HEK293 (cell line): ENCODE measurements around the gene IFNGR1.

Source experiments
- CTCF ChIA-PET: fragments of 350-600 bp; formaldehyde crosslinking; extraction: SDS; loops from one replicate; lab custom pipeline; 2021; ENCODE audit warnings: antibody characterized with exemption; lab: Yijun Ruan, JAX
- POLR2A ChIA-PET: fragments of 300-600 bp; formaldehyde crosslinking; extraction: SDS; loops from one replicate; lab custom pipeline; 2020; ENCODE audit warnings: antibody characterized with exemption, inconsistent platforms; lab: Yijun Ruan, JAX
- H3K27ac ChIP-seq: fragments of 200-500 bp; sonication (Bioruptor generic); 2 replicates; pipeline ENCODE4 v1.5.1; 2014; ENCODE audit warnings: low read depth, low read length, control low read depth, inconsistent platforms; ENCODE audit errors: extremely low read depth
- H3K36me3 ChIP-seq, 2 experiments: fragments of 200-500 bp in 1 of 2; sonication (Bioruptor generic) in 1 of 2; 1 replicate in 1 of 2; 2 replicates in 1 of 2; pipeline ENCODE4 v1.5.1; 2014 to 2017; ENCODE audit warnings: inconsistent platforms in 2 of 2, low read length in 2 of 2; ENCODE audit not compliant: control insufficient read depth in 2 of 2, insufficient read depth in 1 of 2
- H3K4me1 ChIP-seq: fragments of 200-500 bp; sonication (Bioruptor generic); 2 replicates; pipeline ENCODE4 v1.5.1; 2014; ENCODE audit warnings: mild to moderate bottlenecking, low read length, inconsistent platforms; ENCODE audit not compliant: control insufficient read depth, insufficient read depth
- H3K4me3 ChIP-seq: 2 replicates; pipeline ENCODE4 v1.5.1; 2011; ENCODE audit warnings: low read depth, mild to moderate bottlenecking, control low read depth, low read length, moderate library complexity
- H3K9me3 ChIP-seq: fragments of 200-500 bp; sonication (Bioruptor generic); 2 replicates; pipeline ENCODE4 v1.5.1; 2014; ENCODE audit warnings: low read depth, low read length, inconsistent platforms; ENCODE audit not compliant: control insufficient read depth, insufficient read depth
- OVOL3 ChIP-seq: fragments of 450-650 bp; formaldehyde crosslinking; IDR thresholded peaks from 2 replicates; pipeline ENCODE4 v1.5.1; 2016; ENCODE audit warnings: missing biosample characterization, missing genetic modification characterization
- PATZ1 ChIP-seq: fragments of 450-650 bp; formaldehyde crosslinking; IDR thresholded peaks from 2 replicates; pipeline ENCODE4 v1.5.1; 2016; ENCODE audit warnings: missing biosample characterization, missing genetic modification characterization
- PRDM1 ChIP-seq: fragments of 450-650 bp; formaldehyde crosslinking; IDR thresholded peaks from 2 replicates; pipeline ENCODE4; 2016; ENCODE audit warnings: missing biosample characterization, missing genetic modification characterization
- SCRT2 ChIP-seq: fragments of 450-650 bp; formaldehyde crosslinking; IDR thresholded peaks from 2 replicates; pipeline ENCODE4 v1.5.1; 2016; ENCODE audit warnings: missing biosample characterization, missing genetic modification characterization
- TCF7L2 ChIP-seq: IDR thresholded peaks from 2 replicates; pipeline ENCODE4 v1.6.1; 2011; ENCODE audit warnings: low read depth, mild to moderate bottlenecking, inconsistent platforms, low read length, moderate library complexity, borderline replicate concordance
- ZBTB20 ChIP-seq: fragments of 450-650 bp; formaldehyde crosslinking; IDR thresholded peaks from 2 replicates; pipeline ENCODE4 v1.5.1; 2016; ENCODE audit warnings: missing biosample characterization, missing genetic modification characterization
- ZBTB49 ChIP-seq: fragments of 450-650 bp; formaldehyde crosslinking; IDR thresholded peaks from 2 replicates; pipeline ENCODE4 v1.5.1; 2016; ENCODE audit warnings: missing biosample characterization, missing genetic modification characterization, low read depth
- ZFP69B ChIP-seq: fragments of 450-650 bp; formaldehyde crosslinking; IDR thresholded peaks from 2 replicates; pipeline ENCODE4 v1.5.1; 2016; ENCODE audit warnings: missing biosample characterization, missing genetic modification characterization
- ZNF133 ChIP-seq: fragments of 450-650 bp; formaldehyde crosslinking; IDR thresholded peaks from 2 replicates; pipeline ENCODE4 v1.5.1; 2016; ENCODE audit warnings: missing biosample characterization, missing genetic modification characterization
- ZNF274 ChIP-seq, 2 experiments: fragments of 200-500 bp in 1 of 2; fragments of 450-650 bp in 1 of 2; sonication (Bioruptor generic) in 1 of 2; formaldehyde crosslinking in 1 of 2; IDR thresholded peaks; 2 replicates each; pipeline versions ENCODE4 v1.5.1 to v1.6.1; 2014 to 2016; ENCODE audit warnings: borderline replicate concordance in 1 of 2, inconsistent platforms in 1 of 2, low read length in 1 of 2, missing biosample characterization in 1 of 2, missing genetic modification characterization in 1 of 2
- ZNF302 ChIP-seq: fragments of 450-650 bp; formaldehyde crosslinking; IDR thresholded peaks from 2 replicates; pipeline ENCODE4 v1.5.1; 2016; ENCODE audit warnings: missing biosample characterization, missing genetic modification characterization, low read depth
- ZNF416 ChIP-seq: fragments of 450-650 bp; formaldehyde crosslinking; IDR thresholded peaks from 2 replicates; pipeline ENCODE4 v1.5.1; 2016; ENCODE audit warnings: missing biosample characterization, missing genetic modification characterization
- ZNF426 ChIP-seq: fragments of 450-650 bp; formaldehyde crosslinking; IDR thresholded peaks from 2 replicates; pipeline ENCODE4 v1.5.1; 2017; ENCODE audit warnings: missing biosample characterization, missing genetic modification characterization, mild to moderate bottlenecking, inconsistent platforms, moderate library complexity
- ZNF501 ChIP-seq: fragments of 450-650 bp; formaldehyde crosslinking; IDR thresholded peaks from 2 replicates; pipeline ENCODE4 v1.5.1; 2016; ENCODE audit warnings: missing biosample characterization, missing genetic modification characterization
- ZNF560 ChIP-seq: fragments of 450-650 bp; formaldehyde crosslinking; IDR thresholded peaks from 2 replicates; pipeline ENCODE4 v1.5.1; 2017; ENCODE audit warnings: missing biosample characterization, missing genetic modification characterization, borderline replicate concordance
- ZNF580 ChIP-seq: fragments of 450-650 bp; formaldehyde crosslinking; IDR thresholded peaks from 2 replicates; pipeline ENCODE4 v1.5.1; 2016; ENCODE audit warnings: missing biosample characterization, missing genetic modification characterization
- ZNF624 ChIP-seq: fragments of 450-650 bp; formaldehyde crosslinking; IDR thresholded peaks from 2 replicates; pipeline ENCODE4 v1.5.1; 2017; ENCODE audit warnings: missing biosample characterization, missing genetic modification characterization
- TF ChIP-seq, protein P1 (sequence below): fragments of 450-650 bp; formaldehyde crosslinking; IDR thresholded peaks from 2 replicates; pipeline ENCODE4 v1.5.1; 2016; ENCODE audit warnings: missing biosample characterization, missing genetic modification characterization
- TF ChIP-seq, protein P2 (sequence below): fragments of 450-650 bp; formaldehyde crosslinking; IDR thresholded peaks from 2 replicates; pipeline ENCODE4 v1.5.1; 2017; ENCODE audit warnings: missing biosample characterization, missing genetic modification characterization
- TF ChIP-seq, protein P3 (sequence below): fragments of 450-650 bp; formaldehyde crosslinking; IDR thresholded peaks from 2 replicates; pipeline ENCODE4 v1.5.1; 2016; ENCODE audit warnings: missing biosample characterization, missing genetic modification characterization

Gene IFNGR1

GRCh38 chr6:137224799-137225198 is 5.6 kb upstream of the IFNGR1 start (continued):
- TF ChIP-seq ZFP69B (tag by site-specific recombination), result no peak
- TF ChIP-seq ZNF624, result no peak

DNA sequence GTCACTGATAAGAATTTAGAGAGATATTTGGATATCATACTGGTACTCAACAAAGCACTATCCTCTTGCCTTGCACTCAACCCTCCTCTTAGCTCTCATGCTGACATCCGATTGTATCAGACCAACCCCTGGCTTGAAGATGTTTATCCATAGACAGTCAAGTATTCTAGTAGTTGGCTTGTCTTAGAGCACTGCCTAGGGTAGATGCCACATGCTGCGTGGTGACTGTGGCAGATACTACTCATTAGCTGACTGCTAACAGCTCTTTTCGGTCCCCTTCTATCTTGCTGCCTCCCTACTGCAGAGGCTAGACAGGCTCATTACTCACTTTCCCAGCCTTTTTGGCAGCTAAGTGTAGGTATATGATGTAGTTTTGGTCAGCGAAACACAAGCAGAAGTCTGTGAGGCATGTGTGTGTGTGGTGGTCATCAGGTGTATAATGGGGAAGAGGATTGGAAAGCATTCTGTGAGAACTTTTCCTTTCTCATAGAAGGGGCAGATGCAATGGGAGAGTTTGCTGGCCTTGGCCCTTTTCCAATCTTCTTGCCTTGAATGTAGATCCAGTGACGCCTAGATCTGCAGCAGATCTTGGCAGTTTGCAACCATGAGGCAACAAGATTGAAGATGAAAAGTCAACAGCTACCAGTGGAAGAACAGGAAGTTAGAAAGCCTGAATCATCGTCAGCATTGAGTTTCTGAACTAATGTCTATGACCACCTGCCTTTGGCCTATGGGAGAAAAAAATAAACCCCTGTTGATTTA is 4.4 kb upstream of the IFNGR1 start:
- ChIA-PET POLR2A (no interaction called here), CTCF (interaction anchor here (0.5 kb wide), 1 partner anchor 11 kb away, joined by 3 read pairs; no protein-coding TSS in a partner anchor)
- Histone ChIP-seq H3K4me3 (no peak overlapping the region), H3K36me3 (no peaks in the 10 kb centered on the region), H3K4me1 (no peaks in the 10 kb centered on the region), H3K9me3 (no peaks in the 10 kb centered on the region), H3K27ac (no peak overlapping the region)
- TF ChIP-seq PRDM1 (no peak), ZNF580 (tag by site-specific recombination) (no peak), PATZ1 (no peak), TCF7L2 (no peak), ZBTB20 (tag by site-specific recombination) (no peak), ZNF501 (tag by site-specific recombination) (no peak), ZNF426 (tag by site-specific recombination) (no peak), ZNF560 (no peak), ZNF416 (no peak), ZNF624 (no peak), ZNF302 (no peak), ZNF274 (IDR thresholded peaks at IDR 0.05; ENCODE audit: low read length) (no peak), ZNF274 (tag by site-specific recombination; IDR thresholded peaks at IDR 0.05; ENCODE audit: borderline replicate concordance) (no peak)
- TF ChIP-seq, protein P1, sequence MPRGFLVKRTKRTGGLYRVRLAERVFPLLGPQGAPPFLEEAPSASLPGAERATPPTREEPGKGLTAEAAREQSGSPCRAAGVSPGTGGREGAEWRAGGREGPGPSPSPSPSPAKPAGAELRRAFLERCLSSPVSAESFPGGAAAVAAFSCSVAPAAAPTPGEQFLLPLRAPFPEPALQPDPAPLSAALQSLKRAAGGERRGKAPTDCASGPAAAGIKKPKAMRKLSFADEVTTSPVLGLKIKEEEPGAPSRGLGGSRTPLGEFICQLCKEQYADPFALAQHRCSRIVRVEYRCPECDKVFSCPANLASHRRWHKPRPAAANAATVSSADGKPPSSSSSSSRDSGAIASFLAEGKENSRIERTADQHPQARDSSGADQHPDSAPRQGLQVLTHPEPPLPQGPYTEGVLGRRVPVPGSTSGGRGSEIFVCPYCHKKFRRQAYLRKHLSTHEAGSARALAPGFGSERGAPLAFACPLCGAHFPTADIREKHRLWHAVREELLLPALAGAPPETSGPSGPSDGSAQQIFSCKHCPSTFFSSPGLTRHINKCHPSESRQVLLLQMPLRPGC (tag by site-specific recombination), result no peak
- TF ChIP-seq, protein P2, sequence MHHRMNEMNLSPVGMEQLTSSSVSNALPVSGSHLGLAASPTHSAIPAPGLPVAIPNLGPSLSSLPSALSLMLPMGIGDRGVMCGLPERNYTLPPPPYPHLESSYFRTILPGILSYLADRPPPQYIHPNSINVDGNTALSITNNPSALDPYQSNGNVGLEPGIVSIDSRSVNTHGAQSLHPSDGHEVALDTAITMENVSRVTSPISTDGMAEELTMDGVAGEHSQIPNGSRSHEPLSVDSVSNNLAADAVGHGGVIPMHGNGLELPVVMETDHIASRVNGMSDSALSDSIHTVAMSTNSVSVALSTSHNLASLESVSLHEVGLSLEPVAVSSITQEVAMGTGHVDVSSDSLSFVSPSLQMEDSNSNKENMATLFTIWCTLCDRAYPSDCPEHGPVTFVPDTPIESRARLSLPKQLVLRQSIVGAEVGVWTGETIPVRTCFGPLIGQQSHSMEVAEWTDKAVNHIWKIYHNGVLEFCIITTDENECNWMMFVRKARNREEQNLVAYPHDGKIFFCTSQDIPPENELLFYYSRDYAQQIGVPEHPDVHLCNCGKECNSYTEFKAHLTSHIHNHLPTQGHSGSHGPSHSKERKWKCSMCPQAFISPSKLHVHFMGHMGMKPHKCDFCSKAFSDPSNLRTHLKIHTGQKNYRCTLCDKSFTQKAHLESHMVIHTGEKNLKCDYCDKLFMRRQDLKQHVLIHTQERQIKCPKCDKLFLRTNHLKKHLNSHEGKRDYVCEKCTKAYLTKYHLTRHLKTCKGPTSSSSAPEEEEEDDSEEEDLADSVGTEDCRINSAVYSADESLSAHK (tag by site-specific recombination), result no peak

DNA sequence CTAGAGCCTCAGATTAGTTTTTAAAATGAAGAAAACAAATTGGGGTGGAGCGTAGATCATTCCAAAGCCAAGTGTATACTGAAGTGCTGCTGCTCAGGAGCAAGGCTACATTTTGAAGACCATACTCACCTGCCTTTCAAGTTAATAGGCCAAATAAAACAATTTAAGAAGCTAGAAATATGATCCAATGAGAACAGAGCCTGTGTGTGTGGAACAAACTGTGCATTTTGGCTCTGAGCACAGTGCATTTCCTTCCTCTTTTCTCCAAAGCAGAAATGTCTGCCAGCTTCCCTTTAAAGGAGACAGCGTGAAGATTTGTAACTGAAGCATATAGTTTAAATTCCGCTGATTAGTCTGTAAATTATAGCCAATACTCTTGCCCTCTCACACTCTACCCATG is 3.2 kb upstream of the IFNGR1 start:
- H3K4me3 ChIP-seq, result no peak overlapping the region
- POLR2A ChIA-PET, result interaction anchor here (0.6 to 0.7 kb wide), 2 partner anchors 19 to 21 kb away, joined by 3 to 4 read pairs; no protein-coding TSS in a partner anchor
- TF ChIP-seq, protein P3, sequence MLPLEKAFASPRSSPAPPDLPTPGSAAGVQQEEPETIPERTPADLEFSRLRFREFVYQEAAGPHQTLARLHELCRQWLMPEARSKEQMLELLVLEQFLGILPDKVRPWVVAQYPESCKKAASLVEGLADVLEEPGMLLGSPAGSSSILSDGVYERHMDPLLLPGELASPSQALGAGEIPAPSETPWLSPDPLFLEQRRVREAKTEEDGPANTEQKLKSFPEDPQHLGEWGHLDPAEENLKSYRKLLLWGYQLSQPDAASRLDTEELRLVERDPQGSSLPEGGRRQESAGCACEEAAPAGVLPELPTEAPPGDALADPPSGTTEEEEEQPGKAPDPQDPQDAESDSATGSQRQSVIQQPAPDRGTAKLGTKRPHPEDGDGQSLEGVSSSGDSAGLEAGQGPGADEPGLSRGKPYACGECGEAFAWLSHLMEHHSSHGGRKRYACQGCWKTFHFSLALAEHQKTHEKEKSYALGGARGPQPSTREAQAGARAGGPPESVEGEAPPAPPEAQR, result no peak
- TF ChIP-seq ZNF133 (tag by site-specific recombination), result no peak
- TF ChIP-seq ZBTB49 (tag by site-specific recombination), result no peak
- no peak for TF ChIP-seq SCRT2 (tag by site-specific recombination)
- no peak for TF ChIP-seq OVOL3 (tag by site-specific recombination)
- peaks cover 1% of the 10 kb centered on the region; the same call in 1 of the 2 replicates for H3K4me1 ChIP-seq
- CTCF ChIA-PET, result interaction anchor here (0.6 kb wide), 1 partner anchor 736 kb away, joined by 4 read pairs; no protein-coding TSS in a partner anchor
- H3K27ac ChIP-seq, result no peak overlapping the region
- H3K36me3 ChIP-seq, result no peaks in the 10 kb centered on the region
- H3K9me3 ChIP-seq, result no peaks in the 10 kb centered on the region
